Cardiac fibroblast (primary cell): ENCODE measurements around the gene GABRG3.

ENCODE experiments used
- DNase-seq, 2 donors: peaks; one replicate each; pipeline versions ENCODE4 v3.0.0 to v3.0.0-alpha.2; 2010; ENCODE audit warnings: low read depth in 2 of 2
- H3K4me3 ChIP-seq, 2 donors: replicated peaks in 1 of 2; 1 replicate in 1 of 2; 2 replicates in 1 of 2; pipeline ENCODE4 v1.5.1; 2011; ENCODE audit warnings: low read depth in 2 of 2, low read length in 2 of 2, mild to moderate bottlenecking in 2 of 2, moderate library complexity in 1 of 2
- CTCF ChIP-seq: IDR thresholded peaks from one replicate; pipeline ENCODE4 v1.5.1; 2011; ENCODE audit warnings: low read depth, mild to moderate bottlenecking, low read length, inconsistent platforms

The GABRG3 gene

GRCh38 chr15:27527490-27528067 is 556.6 kb downstream of the GABRG3 start:
- no peak for DNase-seq
- no peak overlapping the region for H3K4me3 ChIP-seq
- TF ChIP-seq CTCF, result no peak

GRCh38 chr15:27529399-27529798 is 558.4 kb downstream of the GABRG3 start:
- no peak for DNase-seq
- H3K4me3 ChIP-seq, result no peak overlapping the region
- TF ChIP-seq CTCF, result no peak

- H3K4me3 ChIP-seq, result no peak overlapping the region
- DNase-seq, result no peak
- no peak for TF ChIP-seq CTCF
These were observed 560.0 kb downstream of the GABRG3 start for GRCh38 chr15:27530994-27531393.

GRCh38 chr15:27532358-27532757 is 561.4 kb downstream of the GABRG3 start:
- no peak overlapping the region for H3K4me3 ChIP-seq
- no peak for DNase-seq
- TF ChIP-seq CTCF, result no peak

- H3K4me3 ChIP-seq, result no peak overlapping the region
- no peak for TF ChIP-seq CTCF
- DNase-seq, result no peak
These were observed 564.6 kb downstream of the GABRG3 start for GRCh38 chr15:27535445-27536129.

GRCh38 chr15:27538325-27538724 is 567.3 kb downstream of the GABRG3 start:
- H3K4me3 ChIP-seq, result no peak overlapping the region
- no peak for DNase-seq
- TF ChIP-seq CTCF, result no peak
